NOMO-1 (cell line): ENCODE measurements around the gene HINT2.
A peak's percentile ranks its signal among the peaks of the same experiment; 100 is the strongest.

Source experiments
- DNase-seq, 2 experiments: peaks; one replicate each; lab custom pipeline; 2025; ENCODE audit not compliant: unreplicated experiment in 2 of 2; lab: John Stamatoyannopoulos, UW

The HINT2 gene

GRCh38 chr9:35812025-35812602 lies 2.7 kb downstream of the HINT2 start, which contains the start of gene SPAG8:
SPAG8 (minus strand) TSS chr9:35812262; CDS start chr9:35812147, 115 bp downstream.
- DNase-seq = peak; percentile 99

GRCh38 chr9:35811381-35812024 lies 3.3 kb downstream of the HINT2 start:
- no peak for DNase-seq

GRCh38 chr9:35810122-35810521 lies 4.7 kb downstream of the HINT2 start:
- no peak for DNase-seq

GRCh38 chr9:35808433-35808832 lies 6.4 kb downstream of the HINT2 start:
- no peak for DNase-seq

- no peak for DNase-seq
Measured at GRCh38 chr9:35806101-35806500, 8.7 kb downstream of the HINT2 start.

GRCh38 chr9:35801328-35802128 lies 13.3 kb downstream of the HINT2 start:
- no peak for DNase-seq

- DNase-seq = no peak
Measured at GRCh38 chr9:35800530-35800929, 14.3 kb downstream of the HINT2 start.

- no peak for DNase-seq
Measured at GRCh38 chr9:35798658-35799374, 16.0 kb downstream of the HINT2 start.

GRCh38 chr9:35797311-35798109 lies 17.3 kb downstream of the HINT2 start:
- DNase-seq = no peak

GRCh38 chr9:35795695-35796094 lies 19.1 kb downstream of the HINT2 start:
- no peak for DNase-seq

GRCh38 chr9:35793461-35793860 lies 21.4 kb downstream of the HINT2 start:
- DNase-seq = no peak

- DNase-seq = no peak
Measured at GRCh38 chr9:35792826-35793225, 22.0 kb downstream of the HINT2 start.

- DNase-seq = no peak
Measured at GRCh38 chr9:35792024-35792813, 22.6 kb downstream of the HINT2 start.

GRCh38 chr9:35791297-35791921 lies 23.4 kb downstream of the HINT2 start, which contains the start of gene NPR2:
NPR2 (plus strand) TSS chr9:35791591; CDS start chr9:35792409, 818 bp downstream.
- DNase-seq = no peak

- peak; percentile 74 to 75 for DNase-seq
Measured at GRCh38 chr9:35790385-35791296, 24.2 kb downstream of the HINT2 start.

- DNase-seq = no peak
Measured at GRCh38 chr9:35790025-35790384, 24.8 kb downstream of the HINT2 start.

- no peak for DNase-seq
Measured at GRCh38 chr9:35789541-35789940, 25.3 kb downstream of the HINT2 start.

GRCh38 chr9:35783418-35783817 lies 31.4 kb downstream of the HINT2 start:
- no peak for DNase-seq
